Vagina (tissue), 2 donors: ENCODE results near the gene TAMALIN. TPM values are rescaled to one million over a fixed set of nuclear protein-coding genes. Genes with fewer than 3 reads are reported as not detected.

ENCODE experiments used
- DNase-seq, 2 donors: peaks; one replicate each; pipeline ENCODE4 v3.0.0-alpha.2; 2017; ENCODE audit errors: extremely low spot score in 2 of 2
- H3K27ac ChIP-seq: fragments of 200-600 bp; sonication (generic); one replicate; pipeline ENCODE4 v1.5.1; 2019
- H3K27me3 ChIP-seq: fragments of 200-600 bp; sonication (generic); one replicate; pipeline ENCODE4 v1.5.1; 2019
- H3K36me3 ChIP-seq, 2 donors: fragments of 200-600 bp; sonication (generic); one replicate each; pipeline ENCODE4 v1.5.1; 2017 to 2019
- H3K4me1 ChIP-seq: fragments of 200-600 bp; sonication (generic); one replicate; pipeline ENCODE4 v1.5.1; 2019
- H3K4me3 ChIP-seq, 2 donors: fragments of 200-600 bp; sonication (generic); 1 replicate in 1 of 2; 2 replicates in 1 of 2; pipeline ENCODE4 v1.5.1; 2016 to 2019
- H3K9me3 ChIP-seq: fragments of 200-600 bp; sonication (generic); one replicate; pipeline ENCODE4 v1.5.1; 2019
- CTCF ChIP-seq, 3 experiments: fragments of 450-650 bp in 2 of 3; fragments of 200-600 bp in 1 of 3; sonication (generic) in 1 of 3; IDR thresholded peaks; one replicate each; pipeline ENCODE4 v1.5.1; 2017 to 2019; ENCODE audit warnings: antibody characterized with exemption in 3 of 3, mild to moderate bottlenecking in 2 of 3, moderate library complexity in 2 of 3
- POLR2A ChIP-seq, 2 donors: fragments of 450-650 bp; IDR thresholded peaks; one replicate each; pipeline ENCODE4 v1.6.1; 2017; ENCODE audit warnings: antibody characterized with exemption in 2 of 2, mild to moderate bottlenecking in 2 of 2, moderate library complexity in 2 of 2
- POLR2AphosphoS5 ChIP-seq, 2 donors: sonication (generic); formaldehyde crosslinking; IDR thresholded peaks; one replicate each; pipeline ENCODE4 v1.9.0; 2017; ENCODE audit warnings: antibody characterized with exemption in 2 of 2, mild to moderate bottlenecking in 2 of 2, low read depth in 1 of 2; ENCODE audit not compliant: insufficient read depth in 1 of 2
- intact Hi-C: fragments of 100-400 bp; cut with DNase I; formaldehyde crosslinking; loops from one replicate; pipeline ENCODE4 v1.15.1; 2023
- total RNA-seq: library from RNA; depleted of rRNA; stranded (reverse); fragments of >200 nt; gene quantifications from one replicate; pipeline ENCODE4 v1.2.3, GENCODE V29; 2016

Gene TAMALIN
- total RNA-seq, 1 donor from 2014 or later = 47.1 TPM

- H3K27ac ChIP-seq = no peak overlapping the region
- TF ChIP-seq POLR2A (IDR thresholded peaks at IDR 0.05) (no peak), CTCF (IDR thresholded peaks at IDR 0.05) (no peak), POLR2AphosphoS5 (IDR thresholded peaks at IDR 0.05; ENCODE audit: insufficient read depth in 1 of 2, low read depth in 1 of 2) (no peak)
- intact Hi-C loops = no loop called here
Measured at GRCh38 chr12:52018433-52019112, 11.8 kb downstream of the TAMALIN start.

GRCh38 chr12:52019113-52019770, 12.5 kb downstream of the TAMALIN start:
- Histone ChIP-seq H3K9me3 (no peaks in the 10 kb centered on the region), H3K4me3 (no peak overlapping the region), H3K4me1 (peaks cover 23% of the 10 kb centered on the region), H3K27ac (no peak overlapping the region), H3K27me3 (no peaks in the 10 kb centered on the region), H3K36me3 (peaks cover 0 to 8% of the 10 kb centered on the region in 2 donors)
- intact Hi-C loops = no loop called here
- TF ChIP-seq POLR2A (IDR thresholded peaks at IDR 0.05) (no peak), POLR2AphosphoS5 (IDR thresholded peaks at IDR 0.05; ENCODE audit: insufficient read depth in 1 of 2, low read depth in 1 of 2) (no peak), CTCF (IDR thresholded peaks at IDR 0.05) (no peak)
- no peak for DNase-seq

More at GRCh38 chr12:52018433-52019112, 11.8 kb downstream of the TAMALIN start:
- Histone ChIP-seq H3K4me1 (peaks cover 16% of the 10 kb centered on the region), H3K27me3 (no peaks in the 10 kb centered on the region), H3K36me3 (peaks cover 0 to 15% of the 10 kb centered on the region in 2 donors), H3K9me3 (no peaks in the 10 kb centered on the region), H3K4me3 (no peak overlapping the region)
- DNase-seq = no peak

- Histone ChIP-seq H3K36me3 (no peaks in the 10 kb centered on the region), H3K9me3 (no peaks in the 10 kb centered on the region), H3K4me3 (no peak overlapping the region), H3K4me1 (peaks cover 18% of the 10 kb centered on the region), H3K27me3 (no peaks in the 10 kb centered on the region), H3K27ac (no peak overlapping the region)
- DNase-seq = no peak
- no peak for TF ChIP-seq POLR2AphosphoS5 (IDR thresholded peaks at IDR 0.05; ENCODE audit: insufficient read depth in 1 of 2, low read depth in 1 of 2)
- TF ChIP-seq POLR2A (IDR thresholded peaks at IDR 0.05) = no peak
- TF ChIP-seq CTCF (IDR thresholded peaks at IDR 0.05) = peak; percentile 34 to 52 (median 45)
- intact Hi-C loops = no loop called here
Measured at GRCh38 chr12:52020539-52021336, 14.0 kb downstream of the TAMALIN start.

- Histone ChIP-seq H3K27me3 (no peaks in the 10 kb centered on the region), H3K9me3 (no peaks in the 10 kb centered on the region), H3K4me3 (peak overlapping the region; percentile 52 to 64), H3K4me1 (peaks cover 25% of the 10 kb centered on the region), H3K27ac (peak overlapping the region; percentile 40), H3K36me3 (no peaks in the 10 kb centered on the region)
- no peak for TF ChIP-seq CTCF (IDR thresholded peaks at IDR 0.05)
- TF ChIP-seq POLR2AphosphoS5 (IDR thresholded peaks at IDR 0.05; ENCODE audit: insufficient read depth in 1 of 2, low read depth in 1 of 2) = no peak
- no peak for TF ChIP-seq POLR2A (IDR thresholded peaks at IDR 0.05)
- DNase-seq = no peak
- intact Hi-C loops = no loop called here
Measured at GRCh38 chr12:52022841-52023181, 16.1 kb downstream of the TAMALIN start.
